NAMALWA (cell line): Measurements from ENCODE around the gene CASP9.
A peak's percentile ranks its signal among the peaks of the same experiment; 100 is the strongest.

ENCODE experiments used
- DNase-seq: peaks from one replicate; pipeline ENCODE4 v3.0.0-alpha.2; 2015; ENCODE audit warnings: low spot score

CASP9 gene

DNA sequence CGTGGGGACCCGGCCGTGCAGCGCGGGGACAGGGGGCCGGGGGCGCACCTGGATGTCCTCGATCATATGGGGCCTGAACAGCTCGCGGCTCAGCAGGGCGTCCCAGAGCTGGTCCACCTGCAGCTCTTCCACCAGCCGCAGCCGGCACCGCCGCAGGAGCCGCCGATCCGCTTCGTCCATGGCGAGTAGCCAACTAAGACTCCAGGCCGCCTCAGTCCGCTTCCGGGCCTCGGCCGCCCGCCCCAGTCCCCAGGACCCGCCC, at the start of gene CASP9:
Gene CASP9, minus strand, starts transcription at position 195 of the 262 bp plus-strand sequence. Its CDS starts 15 bp downstream, at position 180.
- no peak for DNase-seq

DNA sequence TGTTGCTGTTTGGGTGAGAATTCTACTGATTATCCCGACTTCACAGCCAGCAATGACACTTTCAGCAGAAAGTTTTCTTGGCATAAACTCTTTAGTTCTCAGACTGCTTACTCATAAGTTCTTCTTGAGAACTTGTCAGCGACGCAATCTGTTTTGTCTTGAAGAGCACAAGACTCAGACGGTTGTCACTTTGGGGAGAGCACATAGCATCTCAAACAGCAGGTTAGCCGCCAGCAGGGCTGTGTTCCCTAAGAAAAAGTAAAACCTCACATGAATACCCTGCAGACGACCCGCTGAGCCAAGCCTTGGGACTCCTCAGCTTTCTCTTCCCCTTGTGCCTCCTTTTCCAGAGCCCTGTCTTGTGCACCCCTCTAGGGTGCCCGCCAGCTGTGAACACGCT, 49.5 kb upstream of the CASP9 start:
- peak; percentile 32 for DNase-seq

GRCh38 chr1:15571266-15571665, 47.3 kb upstream of the CASP9 start:
- DNase-seq = peak; percentile 53

DNA sequence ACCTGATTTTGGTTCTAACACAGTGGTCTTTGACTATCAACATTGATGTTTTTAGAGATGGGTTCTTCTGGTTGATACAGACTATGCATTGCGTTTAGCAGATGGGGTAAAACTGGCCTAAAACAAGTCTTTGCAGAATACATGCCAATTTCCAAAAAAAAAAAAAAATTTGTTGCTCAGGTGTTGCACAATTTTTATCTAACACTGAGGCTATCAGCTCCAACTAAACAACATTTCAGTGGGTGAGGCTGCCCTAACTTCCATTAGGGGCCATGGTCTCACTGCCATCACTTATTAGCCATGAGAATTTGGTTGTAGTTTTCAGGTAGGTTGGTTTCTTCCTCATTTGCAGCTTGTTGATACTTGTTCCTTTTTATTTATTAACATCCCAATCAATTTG, 46.8 kb upstream of the CASP9 start:
- no peak for DNase-seq

DNA sequence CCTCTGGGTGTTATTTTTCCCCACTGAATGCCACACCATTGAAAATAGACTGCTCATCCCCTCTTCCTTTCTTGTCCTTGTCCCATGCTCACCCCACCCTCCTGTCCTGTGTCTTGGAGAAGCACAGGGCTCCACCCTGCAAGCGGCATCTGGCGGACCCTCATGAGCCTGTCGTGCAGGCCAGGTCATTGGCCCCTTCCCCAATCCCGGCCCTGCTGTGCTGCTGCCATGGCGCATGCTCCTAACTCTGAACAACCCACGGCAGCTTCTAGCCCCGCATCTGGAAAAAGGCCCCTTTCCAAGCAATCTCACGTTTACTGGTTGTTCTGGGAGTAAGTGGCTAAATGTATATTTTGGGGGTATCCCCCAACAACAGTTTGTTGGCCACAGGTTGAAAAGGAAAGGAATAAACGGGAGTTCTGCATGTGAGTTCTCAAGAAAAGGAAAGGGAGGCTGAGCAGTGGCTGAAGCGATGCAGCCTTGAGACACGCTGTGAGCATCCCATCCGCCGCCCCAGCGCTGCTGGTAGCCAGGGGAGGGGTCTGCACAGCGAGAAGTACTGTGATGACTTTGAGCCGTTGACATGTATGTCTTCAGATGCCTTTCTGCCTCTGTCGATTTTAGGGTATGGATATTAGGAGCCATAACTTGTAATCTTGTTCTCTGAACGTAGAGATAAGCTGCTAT, 44.5 kb upstream of the CASP9 start:
- DNase-seq = no peak

DNA sequence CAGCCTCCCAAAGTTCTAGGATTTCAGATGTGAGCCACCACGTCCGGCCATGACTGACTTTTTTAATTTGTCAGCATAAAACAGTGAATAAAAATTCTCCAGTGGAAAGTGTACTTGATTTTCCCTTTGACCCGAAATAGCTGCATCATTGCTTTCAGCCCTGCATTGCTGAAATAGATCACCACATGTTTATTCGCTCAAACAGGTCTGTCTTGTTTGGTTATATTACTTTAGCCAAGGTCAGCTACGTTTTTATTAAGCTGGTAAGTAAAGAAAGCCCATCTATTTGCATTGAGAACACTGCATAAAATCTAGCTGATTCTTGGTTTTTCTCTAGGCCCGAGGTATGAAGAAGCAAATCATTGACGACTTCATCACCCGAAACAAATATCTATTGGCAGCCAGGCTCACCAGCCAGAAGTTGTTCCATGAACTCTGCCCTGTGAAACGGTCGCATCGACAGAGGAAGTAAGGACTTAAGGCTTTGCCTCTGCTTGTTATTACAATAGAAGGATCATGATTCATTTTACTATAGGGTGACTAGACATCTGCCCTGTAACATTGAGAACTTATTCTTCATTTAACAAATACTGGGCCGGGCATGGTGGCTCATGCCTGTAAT, 35.3 kb upstream of the CASP9 start:
- no peak for DNase-seq

GRCh38 chr1:15558516-15558915, 34.5 kb upstream of the CASP9 start:
- DNase-seq = no peak

DNA sequence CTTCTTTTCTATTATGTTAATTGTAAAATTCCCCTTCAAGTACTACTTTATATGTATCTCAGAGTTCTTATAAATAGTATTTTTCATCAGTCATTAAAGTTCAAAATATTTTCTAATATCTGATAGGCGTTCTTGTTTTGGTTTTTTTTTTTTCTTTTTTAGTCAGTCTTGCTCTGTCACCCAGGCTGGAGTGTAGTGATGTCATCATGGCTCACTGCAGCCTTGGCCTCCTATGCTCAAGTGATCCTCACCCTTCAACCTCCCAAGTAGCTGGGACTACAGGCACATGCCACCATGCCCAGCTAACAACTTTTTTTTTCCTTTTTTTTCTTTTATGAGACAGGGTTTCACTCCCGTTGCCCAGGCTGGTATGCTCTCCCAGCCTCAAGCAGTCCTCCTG, 33.6 kb upstream of the CASP9 start:
- DNase-seq = no peak

GRCh38 chr1:15557008-15557407, 33.0 kb upstream of the CASP9 start:
- no peak for DNase-seq

- no peak for DNase-seq
These were observed 26.6 kb upstream of the CASP9 start for GRCh38 chr1:15550573-15550972.

GRCh38 chr1:15546641-15547040, 22.6 kb upstream of the CASP9 start:
- DNase-seq = no peak

- no peak for DNase-seq
These were observed 19.9 kb upstream of the CASP9 start for GRCh38 chr1:15543589-15544568.

DNA sequence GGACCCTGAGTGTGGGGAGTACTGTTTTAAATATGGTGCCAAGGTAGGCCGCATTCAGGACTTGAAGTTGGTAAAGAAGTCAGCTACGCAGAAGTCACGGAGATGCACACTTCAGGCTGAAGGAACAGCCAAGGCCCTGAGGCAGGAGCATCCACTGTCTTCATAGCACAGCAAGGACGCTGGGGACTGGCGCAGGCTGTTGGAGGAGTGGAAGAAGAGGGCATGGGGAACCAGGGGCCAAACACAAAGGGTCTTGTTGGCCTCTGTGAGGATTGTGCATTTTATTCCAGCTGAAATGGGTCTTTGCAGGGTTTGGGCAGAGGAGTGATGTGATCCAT, 19.2 kb upstream of the CASP9 start:
- DNase-seq = no peak

DNA sequence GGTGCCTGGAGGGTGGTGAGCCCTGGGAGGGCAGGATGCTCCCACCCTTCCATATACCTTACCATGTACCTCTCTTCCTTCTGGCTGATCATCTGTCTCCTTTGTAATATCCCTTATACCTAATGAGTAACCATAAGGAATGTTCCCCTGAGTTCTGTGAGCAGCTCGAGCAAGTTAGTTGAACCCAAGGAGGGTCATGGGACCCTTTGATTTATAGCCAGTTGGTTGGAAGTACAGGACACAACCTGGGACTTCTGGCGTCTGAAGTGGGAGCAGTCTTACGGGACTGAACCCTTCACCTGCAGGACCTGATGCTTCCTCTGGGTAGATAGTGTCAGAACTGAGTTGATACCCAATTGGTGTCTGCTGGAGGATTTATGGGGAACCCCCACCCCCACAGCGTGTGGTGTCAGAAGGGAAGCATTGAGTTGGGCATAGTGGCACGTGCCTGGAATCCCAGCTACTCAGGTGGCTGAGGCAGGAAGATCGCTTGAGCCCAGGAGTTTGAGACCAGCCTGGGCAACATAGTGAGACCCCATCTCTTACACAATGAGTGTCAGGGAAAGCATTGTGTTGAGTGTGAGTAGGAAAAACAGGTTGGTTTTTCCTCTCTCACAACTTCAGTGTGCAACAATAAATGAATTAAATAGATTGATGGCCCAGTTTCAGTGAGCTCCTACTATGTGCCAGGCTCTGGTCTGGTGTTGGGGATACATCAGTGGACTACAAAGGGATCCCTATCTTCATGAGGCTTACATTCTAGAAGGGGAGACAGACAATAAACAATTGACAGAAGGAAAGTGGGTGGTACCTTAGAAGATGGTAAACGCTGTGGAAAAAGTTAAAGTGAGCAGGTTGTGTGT, 18.6 kb upstream of the CASP9 start:
- no peak for DNase-seq

- DNase-seq = no peak
These were observed 17.3 kb upstream of the CASP9 start for GRCh38 chr1:15541231-15541792.

DNA sequence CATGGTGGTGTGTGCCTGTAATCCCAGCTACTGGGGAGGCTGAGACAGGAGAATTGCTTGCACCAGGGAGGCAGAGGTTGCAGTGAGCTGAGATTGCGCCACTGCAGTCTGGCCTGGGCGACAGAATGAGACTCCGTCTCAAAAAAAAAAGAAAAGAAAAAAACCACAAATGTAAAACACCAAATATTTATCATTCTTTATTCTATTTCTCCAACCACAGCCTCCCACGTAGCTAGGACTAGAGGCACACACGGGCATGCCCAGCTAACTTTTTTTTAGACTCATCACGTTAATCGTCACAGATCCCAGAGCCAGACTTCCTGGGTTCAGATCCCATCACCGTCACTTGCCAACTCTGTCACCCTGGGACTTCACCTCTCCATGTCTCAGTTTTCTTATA, 16.2 kb upstream of the CASP9 start:
- DNase-seq = no peak

- DNase-seq = peak; percentile 28
These were observed 14.8 kb upstream of the CASP9 start for GRCh38 chr1:15538771-15539170.

- no peak for DNase-seq
These were observed 7.7 kb upstream of the CASP9 start for GRCh38 chr1:15531682-15532081.

DNA sequence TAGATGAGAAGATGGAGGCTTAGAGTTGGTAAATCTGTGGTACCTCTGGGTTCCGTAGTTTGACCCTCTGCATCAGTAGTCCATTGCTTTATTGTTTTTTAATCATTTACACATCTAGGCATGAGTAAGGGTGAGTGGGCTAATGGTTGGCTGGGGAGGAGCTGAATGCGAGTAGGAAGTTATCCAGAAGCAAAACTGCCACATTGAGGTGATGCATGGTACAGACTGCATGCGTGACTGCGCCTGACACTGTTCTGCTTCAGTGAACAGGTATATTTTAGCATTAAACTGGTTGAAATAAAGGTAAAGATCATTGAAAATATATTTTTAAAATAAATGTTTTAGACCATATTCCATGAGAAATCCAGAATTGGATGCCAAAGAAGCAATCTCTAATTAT, 7.0 kb upstream of the CASP9 start:
- DNase-seq = no peak

DNA sequence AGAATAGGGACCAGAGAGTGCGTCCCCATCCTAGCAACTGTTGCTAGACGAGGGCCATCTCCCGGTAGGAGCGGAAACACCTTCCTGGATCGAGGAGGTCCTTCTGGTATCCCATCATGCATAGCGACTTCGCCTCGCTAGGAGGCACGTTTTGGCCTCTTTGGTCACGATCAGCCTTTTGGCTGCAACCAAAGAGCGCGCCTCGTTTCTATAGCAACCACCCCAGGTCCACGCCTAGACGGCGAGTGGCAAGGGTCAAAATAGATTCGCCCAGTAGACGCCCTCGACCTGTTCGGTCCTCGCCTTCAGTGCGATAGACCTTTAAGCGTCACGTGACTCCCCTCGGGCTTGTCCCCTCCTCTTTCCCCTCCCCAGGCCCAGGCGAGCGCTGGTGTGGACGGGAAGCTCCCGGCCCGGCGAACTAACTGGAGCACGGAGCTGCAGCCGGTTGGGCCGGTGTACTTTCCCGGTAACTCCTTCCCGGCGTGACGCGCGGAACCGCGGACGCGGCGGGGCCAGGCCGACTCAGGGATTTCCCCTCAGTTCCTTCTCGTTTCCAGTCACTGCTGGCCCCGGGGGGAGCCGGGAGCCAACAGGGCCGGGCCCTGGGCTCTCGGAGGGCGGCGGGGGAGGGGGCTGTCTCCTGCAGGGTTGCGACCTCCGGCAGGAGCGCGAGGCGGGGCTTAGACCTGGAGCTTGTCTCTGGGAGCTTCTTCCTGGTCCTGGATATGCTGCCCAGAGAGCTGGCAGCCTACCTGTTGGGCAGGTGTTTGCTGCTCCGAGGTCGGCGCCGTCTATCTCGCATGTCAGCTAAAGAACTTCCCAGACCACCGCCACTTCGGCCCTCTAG, 2.7 kb upstream of the CASP9 start, which contains the start of gene DNAJC16:
Gene DNAJC16, plus strand, starts transcription at position 359 of the 850 bp plus-strand sequence. CDS start 2,258 bp downstream, outside the sequence.
- peak; percentile 100 for DNase-seq

DNA sequence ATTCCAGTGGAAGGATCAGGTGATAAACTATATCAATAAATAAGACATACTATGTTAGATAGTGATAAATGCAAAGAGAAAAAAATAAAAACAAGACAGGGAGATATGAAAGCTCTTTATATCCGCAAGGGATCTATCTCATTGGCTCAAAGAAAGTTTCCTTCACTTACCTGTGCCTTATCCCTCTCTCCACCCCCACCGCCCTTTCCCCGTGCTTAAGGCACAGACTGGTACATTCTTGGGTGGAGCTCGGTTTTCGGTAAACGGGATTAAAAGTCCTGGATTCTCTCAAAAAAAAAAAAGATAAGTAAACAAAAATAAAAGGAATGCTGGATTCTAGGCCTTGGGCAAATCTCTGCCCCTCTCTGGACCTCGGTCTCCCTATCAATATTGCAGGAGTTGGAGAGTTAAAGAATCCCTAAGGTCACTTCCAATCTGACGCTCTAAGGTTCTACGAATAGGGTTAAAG, 2.0 kb upstream of the CASP9 start:
- no peak for DNase-seq
